ENCODE measurements around the gene ACTL8. TPM values are rescaled to one million over a fixed set of nuclear protein-coding genes. Genes with fewer than 3 reads are reported as not detected.

ACTL8 gene
- total RNA-seq, 1 donor from 2014 or later: not detected

DNA sequence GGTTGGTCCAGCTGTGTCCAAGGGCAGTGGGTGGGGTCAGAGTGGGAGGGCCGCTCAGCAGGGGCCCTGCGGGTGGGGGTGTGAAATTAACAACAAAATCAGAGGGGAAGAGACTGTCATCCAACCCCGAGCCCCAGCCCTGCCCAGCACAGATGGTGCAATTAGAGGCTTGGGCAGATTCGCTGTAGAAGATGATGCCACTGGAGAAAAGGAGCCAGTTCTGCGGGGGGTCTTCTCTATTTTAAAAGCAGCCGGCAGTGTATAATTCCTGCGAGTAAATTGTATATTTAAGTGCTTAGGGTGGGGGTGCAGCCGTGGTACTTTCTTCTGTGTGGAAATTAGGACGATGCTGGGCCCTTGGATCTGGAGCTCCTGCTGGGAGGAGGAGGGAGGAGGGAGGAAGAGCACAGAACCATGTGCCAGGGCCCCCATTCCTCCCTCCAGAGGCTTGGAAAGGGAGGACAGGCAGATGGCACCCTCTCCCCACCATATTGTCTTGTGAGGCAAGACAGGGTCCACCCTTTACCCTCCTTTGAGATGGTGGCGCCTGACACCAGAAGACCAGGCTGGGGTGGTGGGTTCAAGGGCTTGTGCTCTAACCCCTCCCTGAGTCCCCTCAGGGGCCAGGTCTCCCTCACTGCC is 89.2 kb downstream of the ACTL8 start:
- Mint-ChIP-seq H3K9me3 (ENCODE audit: unreplicated experiment) (peaks cover 15% of the 10 kb centered on the region), H3K4me1 (ENCODE audit: low read depth, unreplicated experiment) (peaks cover 41% of the 10 kb centered on the region), H3K4me3 (ENCODE audit: unreplicated experiment) (no peak overlapping the region), H3K27me3 (ENCODE audit: unreplicated experiment) (peaks cover 15% of the 10 kb centered on the region), H3K36me3 (ENCODE audit: unreplicated experiment) (peaks cover 5% of the 10 kb centered on the region), H3K27ac (ENCODE audit: unreplicated experiment) (peak overlapping the region; percentile 52)
- DNase-seq: no peak
- TF ChIP-seq, protein P1, sequence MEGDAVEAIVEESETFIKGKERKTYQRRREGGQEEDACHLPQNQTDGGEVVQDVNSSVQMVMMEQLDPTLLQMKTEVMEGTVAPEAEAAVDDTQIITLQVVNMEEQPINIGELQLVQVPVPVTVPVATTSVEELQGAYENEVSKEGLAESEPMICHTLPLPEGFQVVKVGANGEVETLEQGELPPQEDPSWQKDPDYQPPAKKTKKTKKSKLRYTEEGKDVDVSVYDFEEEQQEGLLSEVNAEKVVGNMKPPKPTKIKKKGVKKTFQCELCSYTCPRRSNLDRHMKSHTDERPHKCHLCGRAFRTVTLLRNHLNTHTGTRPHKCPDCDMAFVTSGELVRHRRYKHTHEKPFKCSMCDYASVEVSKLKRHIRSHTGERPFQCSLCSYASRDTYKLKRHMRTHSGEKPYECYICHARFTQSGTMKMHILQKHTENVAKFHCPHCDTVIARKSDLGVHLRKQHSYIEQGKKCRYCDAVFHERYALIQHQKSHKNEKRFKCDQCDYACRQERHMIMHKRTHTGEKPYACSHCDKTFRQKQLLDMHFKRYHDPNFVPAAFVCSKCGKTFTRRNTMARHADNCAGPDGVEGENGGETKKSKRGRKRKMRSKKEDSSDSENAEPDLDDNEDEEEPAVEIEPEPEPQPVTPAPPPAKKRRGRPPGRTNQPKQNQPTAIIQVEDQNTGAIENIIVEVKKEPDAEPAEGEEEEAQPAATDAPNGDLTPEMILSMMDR (IDR thresholded peaks at IDR 0.05; ENCODE audit: partially characterized antibody, unreplicated experiment): no peak

DNA sequence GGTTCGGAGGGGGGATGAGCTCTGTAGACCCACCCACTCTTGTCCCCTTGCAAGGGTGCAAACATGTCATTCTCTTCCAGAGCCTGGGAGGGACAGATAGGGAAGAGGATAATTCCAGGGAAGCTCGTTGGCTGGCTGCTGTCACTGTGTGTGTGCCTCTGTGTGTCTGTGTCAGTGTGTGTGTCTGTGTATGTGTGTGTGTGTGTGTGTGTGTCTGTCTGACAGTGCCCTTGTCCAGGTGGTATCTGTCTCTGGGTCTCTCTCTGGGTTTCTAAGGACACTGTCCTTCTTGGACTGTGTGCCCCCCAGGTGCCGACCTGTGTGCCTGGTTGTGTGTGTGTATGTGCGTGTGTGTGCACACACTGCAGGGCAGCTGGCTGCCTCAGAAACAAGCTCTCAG is 90.5 kb downstream of the ACTL8 start:
- peaks cover 15% of the 10 kb centered on the region for H3K27me3 Mint-ChIP-seq (ENCODE audit: unreplicated experiment)
- TF ChIP-seq, protein P1 (IDR thresholded peaks at IDR 0.05; ENCODE audit: partially characterized antibody, unreplicated experiment): no peak
- H3K4me3 Mint-ChIP-seq (ENCODE audit: unreplicated experiment): no peak overlapping the region
- H3K36me3 Mint-ChIP-seq (ENCODE audit: unreplicated experiment): peaks cover 5% of the 10 kb centered on the region
- H3K27ac Mint-ChIP-seq (ENCODE audit: unreplicated experiment): peak overlapping the region; percentile 76
- H3K4me1 Mint-ChIP-seq (ENCODE audit: low read depth, unreplicated experiment): peaks cover 37% of the 10 kb centered on the region
- DNase-seq: no peak
- H3K9me3 Mint-ChIP-seq (ENCODE audit: unreplicated experiment): peaks cover 15% of the 10 kb centered on the region

DNA sequence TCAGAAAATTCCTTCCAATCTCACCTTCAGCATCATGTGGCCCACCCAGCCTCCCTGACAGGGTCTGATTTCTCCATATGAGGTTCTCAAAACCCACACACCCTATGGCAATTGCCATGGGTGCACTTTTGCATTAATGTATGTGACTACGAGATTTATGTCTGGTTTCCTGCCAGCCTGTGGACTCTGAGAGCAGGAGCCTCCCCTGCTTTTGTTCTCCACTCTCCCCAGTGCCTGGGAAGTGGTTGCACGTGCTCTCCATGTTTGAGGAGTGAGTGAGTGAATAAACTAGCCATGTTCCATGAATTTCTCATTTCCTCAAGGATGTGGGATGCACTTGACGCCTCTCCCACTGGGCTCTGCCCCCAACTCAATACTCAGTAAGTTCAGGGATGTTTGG is 91.2 kb downstream of the ACTL8 start:
- Mint-ChIP-seq H3K27me3 (ENCODE audit: unreplicated experiment) (peaks cover 15% of the 10 kb centered on the region), H3K4me1 (ENCODE audit: low read depth, unreplicated experiment) (peaks cover 41% of the 10 kb centered on the region), H3K27ac (ENCODE audit: unreplicated experiment) (no peak overlapping the region), H3K36me3 (ENCODE audit: unreplicated experiment) (peaks cover 5% of the 10 kb centered on the region), H3K9me3 (ENCODE audit: unreplicated experiment) (peaks cover 15% of the 10 kb centered on the region), H3K4me3 (ENCODE audit: unreplicated experiment) (no peak overlapping the region)
- DNase-seq: no peak
- TF ChIP-seq, protein P1 (IDR thresholded peaks at IDR 0.05; ENCODE audit: partially characterized antibody, unreplicated experiment): no peak

DNA sequence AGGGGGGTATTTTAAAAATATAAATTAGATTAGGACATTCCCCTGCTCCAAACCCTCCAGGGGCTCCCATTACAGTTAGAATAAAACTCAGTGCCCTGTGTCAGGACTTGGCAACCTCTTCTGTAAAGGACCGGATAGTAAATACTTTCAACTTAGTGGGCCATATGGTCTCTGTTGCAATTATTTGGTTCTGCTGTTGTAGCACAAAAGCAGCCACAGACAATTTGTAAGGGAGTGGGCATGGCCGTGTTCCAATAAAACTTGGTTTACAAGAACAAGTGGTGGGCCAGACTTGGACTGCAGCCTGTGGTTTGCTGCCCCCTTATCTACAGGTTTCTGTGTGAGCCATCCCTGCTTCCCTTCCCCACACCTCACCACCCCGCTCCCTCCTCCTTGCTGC is 92.0 kb downstream of the ACTL8 start:
- Mint-ChIP-seq H3K9me3 (ENCODE audit: unreplicated experiment) (peaks cover 15% of the 10 kb centered on the region), H3K36me3 (ENCODE audit: unreplicated experiment) (peaks cover 5% of the 10 kb centered on the region), H3K27me3 (ENCODE audit: unreplicated experiment) (peaks cover 15% of the 10 kb centered on the region), H3K27ac (ENCODE audit: unreplicated experiment) (peak overlapping the region; percentile 94), H3K4me1 (ENCODE audit: low read depth, unreplicated experiment) (peaks cover 39% of the 10 kb centered on the region), H3K4me3 (ENCODE audit: unreplicated experiment) (no peak overlapping the region)
- no peak for DNase-seq
- TF ChIP-seq, protein P1 (IDR thresholded peaks at IDR 0.05; ENCODE audit: partially characterized antibody, unreplicated experiment): no peak

DNA sequence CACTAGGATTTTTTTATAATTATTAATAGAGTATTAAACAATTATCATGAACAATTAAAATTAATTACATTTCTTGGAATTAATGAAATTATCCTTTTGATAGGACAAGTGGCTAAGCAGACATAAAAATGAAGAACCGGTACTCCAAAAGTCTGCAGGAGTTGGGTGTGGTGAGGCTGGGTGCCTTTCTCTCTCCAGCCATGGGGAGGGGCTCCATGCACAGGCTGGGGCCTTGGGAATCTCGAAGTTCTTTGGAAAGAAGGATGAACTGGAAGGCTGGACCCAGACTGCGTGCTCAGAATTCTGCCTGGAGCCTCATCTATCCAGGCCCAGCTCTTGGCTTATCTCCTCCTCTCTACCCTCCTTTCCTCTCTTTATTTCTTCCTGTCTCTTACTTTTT is 94.1 kb downstream of the ACTL8 start:
- Mint-ChIP-seq H3K4me1 (ENCODE audit: low read depth, unreplicated experiment) (peaks cover 26% of the 10 kb centered on the region), H3K9me3 (ENCODE audit: unreplicated experiment) (peaks cover 13% of the 10 kb centered on the region), H3K4me3 (ENCODE audit: unreplicated experiment) (no peak overlapping the region), H3K27ac (ENCODE audit: unreplicated experiment) (no peak overlapping the region), H3K36me3 (ENCODE audit: unreplicated experiment) (peaks cover 5% of the 10 kb centered on the region), H3K27me3 (ENCODE audit: unreplicated experiment) (peaks cover 14% of the 10 kb centered on the region)
- TF ChIP-seq, protein P1 (IDR thresholded peaks at IDR 0.05; ENCODE audit: partially characterized antibody, unreplicated experiment): no peak
- DNase-seq: no peak
